Measurements from ENCODE around the gene TMEM150B. TPM values are rescaled to one million over a fixed set of nuclear protein-coding genes. Genes with fewer than 3 reads are reported as not detected.
A peak's percentile ranks its signal among the peaks of the same experiment; 100 is the strongest.

Gene TMEM150B
- total RNA-seq, 1 donor from 2014 or later, result not detected

DNA sequence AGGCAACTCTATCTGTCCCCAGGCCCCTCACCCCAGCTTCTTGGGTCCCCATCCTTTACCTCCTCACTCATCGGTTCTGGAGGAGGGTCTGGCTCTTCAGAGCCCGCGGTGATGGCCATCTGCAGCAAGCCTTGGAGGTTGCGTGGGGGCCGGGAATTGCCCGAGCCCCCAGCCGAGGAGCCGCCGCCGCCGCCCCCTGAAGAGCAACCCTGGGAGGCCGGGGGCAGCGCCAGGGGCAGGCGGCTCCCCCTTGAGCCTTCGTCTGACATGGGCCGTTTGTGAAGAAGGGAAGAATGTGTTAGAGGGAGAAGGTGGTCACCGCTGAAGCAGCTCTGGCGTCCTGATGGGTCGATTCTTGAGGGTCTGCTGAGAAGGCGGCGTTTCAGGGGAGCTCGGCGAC, 45.8 kb downstream of the TMEM150B start:
- Histone ChIP-seq H3K4me1 (ENCODE audit: insufficient read depth, low read length) (peaks cover 3% of the 10 kb centered on the region), H2AFZ (ENCODE audit: low read depth, low read length) (peak overlapping the region; percentile 85), H3K9me3 (ENCODE audit: insufficient read depth, low read depth, low read length) (no peaks in the 10 kb centered on the region), H4K20me1 (ENCODE audit: insufficient read depth, low read length) (no peaks in the 10 kb centered on the region), H3K4me3 (ENCODE audit: insufficient read depth, low read depth, low read length) (peak overlapping the region; percentile 90), H3K9ac (ENCODE audit: low read length) (peak overlapping the region; percentile 88), H3K79me2 (ENCODE audit: insufficient read depth, low read length) (peaks cover 3% of the 10 kb centered on the region), H3K36me3 (ENCODE audit: insufficient read depth, low read length) (no peaks in the 10 kb centered on the region), H3K27me3 (ENCODE audit: insufficient read depth, low read length) (no peaks in the 10 kb centered on the region), H3K4me2 (ENCODE audit: low read length) (peak overlapping the region; percentile 97), H3K27ac (ENCODE audit: low read depth, low read length) (peak overlapping the region; percentile 74)
- H3K36me3 Mint-ChIP-seq (ENCODE audit: low read depth, unreplicated experiment), result peaks cover 10% of the 10 kb centered on the region
- H3K4me1 Mint-ChIP-seq (ENCODE audit: low read depth, unreplicated experiment), result no peaks in the 10 kb centered on the region
- TF ChIP-seq EZH2 (IDR thresholded peaks at IDR 0.05; ENCODE audit: insufficient read depth, low read length), result no peak
- FAIRE-seq, result no peak
- H3K4me3 Mint-ChIP-seq (ENCODE audit: unreplicated experiment), result peak overlapping the region; percentile 99
- H3K9me3 Mint-ChIP-seq (ENCODE audit: unreplicated experiment), result no peaks in the 10 kb centered on the region
- no peaks in the 10 kb centered on the region for H3K27me3 Mint-ChIP-seq (ENCODE audit: low read depth, unreplicated experiment)
- no peak for DNase-seq (ENCODE audit: low read depth)
- peak overlapping the region; percentile 99 for H3K27ac Mint-ChIP-seq (ENCODE audit: unreplicated experiment)

DNA sequence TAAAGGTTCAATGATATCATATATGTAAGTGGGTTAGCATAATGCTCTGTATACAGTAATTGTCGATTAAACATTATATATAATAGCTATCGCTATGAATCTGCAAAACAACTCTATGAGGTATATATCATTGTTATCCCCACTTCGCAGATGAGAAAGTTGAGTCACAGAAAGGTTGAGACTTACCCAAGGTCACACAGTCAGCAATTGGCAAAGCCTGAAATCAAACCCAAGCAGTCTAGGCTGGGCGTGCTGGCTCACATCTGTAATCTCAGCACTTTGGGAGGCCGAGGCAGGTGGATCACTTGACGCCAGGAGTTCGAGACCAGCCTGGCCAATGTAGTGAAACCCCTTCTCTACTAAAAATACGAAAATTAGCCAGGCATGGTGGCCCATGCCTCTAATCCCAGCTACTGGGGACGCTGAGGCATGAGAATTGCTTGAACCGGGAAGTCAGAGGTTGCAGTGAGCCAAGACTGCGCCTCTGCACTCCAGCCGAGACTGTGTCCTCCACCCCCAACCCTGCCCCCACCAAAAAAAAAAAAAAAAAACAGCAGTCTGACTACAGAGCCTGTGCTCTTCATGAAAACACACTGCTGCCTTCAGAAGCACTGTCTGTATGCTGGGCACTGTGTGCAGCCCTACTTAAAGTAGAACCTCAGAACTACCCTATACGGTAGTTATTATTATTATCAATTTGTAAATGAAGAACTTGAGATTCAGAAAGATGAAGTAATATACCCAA, 46.6 kb downstream of the TMEM150B start:
- no peak overlapping the region for H3K4me3 ChIP-seq (ENCODE audit: insufficient read depth, low read depth, low read length)
- no peaks in the 10 kb centered on the region for H3K9me3 ChIP-seq (ENCODE audit: insufficient read depth, low read depth, low read length)
- H3K27ac ChIP-seq (ENCODE audit: low read depth, low read length), result no peak overlapping the region
- no peak overlapping the region for H3K27ac Mint-ChIP-seq (ENCODE audit: unreplicated experiment)
- no peak for DNase-seq (ENCODE audit: low read depth)
- H4K20me1 ChIP-seq (ENCODE audit: insufficient read depth, low read length), result no peaks in the 10 kb centered on the region
- H3K36me3 Mint-ChIP-seq (ENCODE audit: low read depth, unreplicated experiment), result peaks cover 10% of the 10 kb centered on the region
- H3K9ac ChIP-seq (ENCODE audit: low read length), result no peak overlapping the region
- H3K27me3 ChIP-seq (ENCODE audit: insufficient read depth, low read length), result no peaks in the 10 kb centered on the region
- peaks cover 3% of the 10 kb centered on the region for H3K4me1 ChIP-seq (ENCODE audit: insufficient read depth, low read length)
- H3K79me2 ChIP-seq (ENCODE audit: insufficient read depth, low read length), result peaks cover 3% of the 10 kb centered on the region
- no peak overlapping the region for H2AFZ ChIP-seq (ENCODE audit: low read depth, low read length)
- no peaks in the 10 kb centered on the region for H3K27me3 Mint-ChIP-seq (ENCODE audit: low read depth, unreplicated experiment)
- peak overlapping the region; percentile 99 for H3K4me3 Mint-ChIP-seq (ENCODE audit: unreplicated experiment)
- peak overlapping the region; percentile 97 for H3K4me2 ChIP-seq (ENCODE audit: low read length)
- no peaks in the 10 kb centered on the region for H3K36me3 ChIP-seq (ENCODE audit: insufficient read depth, low read length)
- TF ChIP-seq, protein P1, sequence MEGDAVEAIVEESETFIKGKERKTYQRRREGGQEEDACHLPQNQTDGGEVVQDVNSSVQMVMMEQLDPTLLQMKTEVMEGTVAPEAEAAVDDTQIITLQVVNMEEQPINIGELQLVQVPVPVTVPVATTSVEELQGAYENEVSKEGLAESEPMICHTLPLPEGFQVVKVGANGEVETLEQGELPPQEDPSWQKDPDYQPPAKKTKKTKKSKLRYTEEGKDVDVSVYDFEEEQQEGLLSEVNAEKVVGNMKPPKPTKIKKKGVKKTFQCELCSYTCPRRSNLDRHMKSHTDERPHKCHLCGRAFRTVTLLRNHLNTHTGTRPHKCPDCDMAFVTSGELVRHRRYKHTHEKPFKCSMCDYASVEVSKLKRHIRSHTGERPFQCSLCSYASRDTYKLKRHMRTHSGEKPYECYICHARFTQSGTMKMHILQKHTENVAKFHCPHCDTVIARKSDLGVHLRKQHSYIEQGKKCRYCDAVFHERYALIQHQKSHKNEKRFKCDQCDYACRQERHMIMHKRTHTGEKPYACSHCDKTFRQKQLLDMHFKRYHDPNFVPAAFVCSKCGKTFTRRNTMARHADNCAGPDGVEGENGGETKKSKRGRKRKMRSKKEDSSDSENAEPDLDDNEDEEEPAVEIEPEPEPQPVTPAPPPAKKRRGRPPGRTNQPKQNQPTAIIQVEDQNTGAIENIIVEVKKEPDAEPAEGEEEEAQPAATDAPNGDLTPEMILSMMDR (IDR thresholded peaks at IDR 0.05; ENCODE audit: insufficient read depth, low read depth, low read length), result no peak
- TF ChIP-seq EZH2 (IDR thresholded peaks at IDR 0.05; ENCODE audit: insufficient read depth, low read length), result no peak
- H3K4me1 Mint-ChIP-seq (ENCODE audit: low read depth, unreplicated experiment), result no peaks in the 10 kb centered on the region
- H3K9me3 Mint-ChIP-seq (ENCODE audit: unreplicated experiment), result no peaks in the 10 kb centered on the region
- FAIRE-seq, result no peak

DNA sequence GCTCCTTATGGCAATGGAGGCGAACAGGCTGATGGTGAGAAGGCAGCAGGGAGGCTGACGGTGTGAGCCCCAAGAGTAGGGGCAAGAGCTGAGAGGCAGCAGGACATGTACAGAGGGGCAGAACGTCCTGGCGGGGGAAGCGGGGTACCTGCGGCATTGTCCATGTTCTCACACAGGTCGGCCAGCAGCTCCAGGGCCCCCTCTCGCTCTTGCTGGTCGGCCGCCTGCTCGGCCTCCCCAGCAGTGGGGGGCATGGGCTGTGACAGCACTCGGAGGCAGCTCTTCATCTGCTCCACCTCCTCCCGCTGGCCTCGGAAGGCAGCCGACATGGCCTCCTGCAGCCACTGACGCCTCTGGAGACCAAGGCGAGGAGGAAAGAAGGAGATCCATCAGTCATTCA, 47.6 kb downstream of the TMEM150B start:
- peaks cover 10% of the 10 kb centered on the region for H3K36me3 Mint-ChIP-seq (ENCODE audit: low read depth, unreplicated experiment)
- no peak overlapping the region for H3K27ac ChIP-seq (ENCODE audit: low read depth, low read length)

More for the DNA sequence above, 47.6 kb downstream of the TMEM150B start:
- no peaks in the 10 kb centered on the region for H3K27me3 ChIP-seq (ENCODE audit: insufficient read depth, low read length)
- Mint-ChIP-seq H3K4me3 (ENCODE audit: unreplicated experiment) (no peak overlapping the region), H3K9me3 (ENCODE audit: unreplicated experiment) (no peaks in the 10 kb centered on the region), H3K27me3 (ENCODE audit: low read depth, unreplicated experiment) (no peaks in the 10 kb centered on the region), H3K27ac (ENCODE audit: unreplicated experiment) (no peak overlapping the region), H3K4me1 (ENCODE audit: low read depth, unreplicated experiment) (no peaks in the 10 kb centered on the region)
- DNase-seq (ENCODE audit: low read depth), result no peak
- H3K9me3 ChIP-seq (ENCODE audit: insufficient read depth, low read depth, low read length), result no peaks in the 10 kb centered on the region
- peaks cover 3% of the 10 kb centered on the region for H3K79me2 ChIP-seq (ENCODE audit: insufficient read depth, low read length)
- no peaks in the 10 kb centered on the region for H4K20me1 ChIP-seq (ENCODE audit: insufficient read depth, low read length)
- no peak overlapping the region for H3K4me2 ChIP-seq (ENCODE audit: low read length)
- H3K4me1 ChIP-seq (ENCODE audit: insufficient read depth, low read length), result peaks cover 3% of the 10 kb centered on the region
- no peak overlapping the region for H3K9ac ChIP-seq (ENCODE audit: low read length)
- no peak overlapping the region for H3K4me3 ChIP-seq (ENCODE audit: insufficient read depth, low read depth, low read length)
- TF ChIP-seq, protein P1 (IDR thresholded peaks at IDR 0.05; ENCODE audit: insufficient read depth, low read depth, low read length), result no peak
- TF ChIP-seq EZH2 (IDR thresholded peaks at IDR 0.05; ENCODE audit: insufficient read depth, low read length), result no peak
- no peaks in the 10 kb centered on the region for H3K36me3 ChIP-seq (ENCODE audit: insufficient read depth, low read length)
- H2AFZ ChIP-seq (ENCODE audit: low read depth, low read length), result no peak overlapping the region
- no peak for FAIRE-seq

Data from astrocyte (in vitro differentiated cells and primary cell).